ENCODE data around the gene JADE2. TPM values are rescaled to one million over a fixed set of nuclear protein-coding genes. Genes with fewer than 3 reads are reported as not detected.

Gene JADE2
- total and polyA plus RNA-seq, 11 donors = 8.3 to 54.8 (median 30.5) TPM

GRCh38 chr5:134489227-134489944 lies 36.1 kb upstream of the JADE2 start:
- DNase-seq (no peak), ATAC-seq (no peak)
- Histone ChIP-seq H3K27ac (no peak overlapping the region), H3K4me1 (no peaks in the 10 kb centered on the region), H3K36me3 (no peaks in the 10 kb centered on the region), H3K27me3 (no peaks in the 10 kb centered on the region), H3K4me3 (no peak overlapping the region), H3K9me3 (peaks cover 0 to 9% (median 0%) of the 10 kb centered on the region in 12 donors)
- intact Hi-C loops (cut with DNase I) = no loop called here
- TF ChIP-seq CTCF (IDR thresholded peaks at IDR 0.05) = no peak
- no peak for TF ChIP-seq POLR2A (IDR thresholded peaks at IDR 0.05)
- 89 to 95% (median 94%) methylated on average over 5 to 7 of the region's 7 CpGs for WGBS, 4 donors

GRCh38 chr5:134490255-134490924 lies 35.1 kb upstream of the JADE2 start:
- peaks cover 0 to 6% (median 0%) of the 10 kb centered on the region in 12 donors for H3K9me3 ChIP-seq
- no peaks in the 10 kb centered on the region for H3K27me3 ChIP-seq
- WGBS, 4 donors = 74 to 92% (median 86%) methylated on average over 9 of the region's 9 CpGs
- intact Hi-C loops (cut with DNase I) = no loop called here
- TF ChIP-seq CTCF (IDR thresholded peaks at IDR 0.05) (no peak), POLR2A (IDR thresholded peaks at IDR 0.05) (no peak)
- H3K4me1 ChIP-seq = no peaks in the 10 kb centered on the region
- no peak overlapping the region for H3K4me3 ChIP-seq
- ATAC-seq (no peak), DNase-seq (no peak)
- H3K36me3 ChIP-seq = no peaks in the 10 kb centered on the region
- no peak overlapping the region for H3K27ac ChIP-seq

- Histone ChIP-seq H3K27me3 (no peaks in the 10 kb centered on the region), H3K4me3 (no peak overlapping the region), H3K4me1 (no peaks in the 10 kb centered on the region), H3K36me3 (no peaks in the 10 kb centered on the region), H3K27ac (no peak overlapping the region), H3K9me3 (peaks cover 0 to under 1% (median 0%) of the 10 kb centered on the region in 12 donors)
- DNase-seq (no peak), ATAC-seq (no peak)
- WGBS, 4 donors = 77 to 88% (median 81%) methylated on average over 8 of the region's 8 CpGs
- intact Hi-C loops (cut with DNase I) = no loop called here
- TF ChIP-seq POLR2A (IDR thresholded peaks at IDR 0.05) (no peak), CTCF (IDR thresholded peaks at IDR 0.05) (no peak)
These were observed 34.6 kb upstream of the JADE2 start for GRCh38 chr5:134490925-134491271.

GRCh38 chr5:134491841-134492442 lies 33.5 kb upstream of the JADE2 start:
- H3K36me3 ChIP-seq = no peaks in the 10 kb centered on the region
- no peaks in the 10 kb centered on the region for H3K27me3 ChIP-seq
- WGBS, 4 donors = 89 to 95% (median 93%) methylated on average over 9 of the region's 9 CpGs
- TF ChIP-seq POLR2A (IDR thresholded peaks at IDR 0.05) = no peak
- no peak for TF ChIP-seq CTCF (IDR thresholded peaks at IDR 0.05)
- H3K9me3 ChIP-seq = no peaks in the 10 kb centered on the region
- no peak overlapping the region for H3K4me3 ChIP-seq
- H3K4me1 ChIP-seq = no peaks in the 10 kb centered on the region
- intact Hi-C loops (cut with DNase I) = no loop called here
- no peak for DNase-seq
- ATAC-seq = no peak
- H3K27ac ChIP-seq = no peak overlapping the region

Data from heart left ventricle (tissue), 16 donors.